NCI-H460 (cell line): Measurements from ENCODE around the gene WWC1. TPM values are rescaled to one million over a fixed set of nuclear protein-coding genes. Genes with fewer than 3 reads are reported as not detected.

ENCODE experiments used
- DNase-seq: peaks from one replicate; pipeline ENCODE4 v3.0.0-alpha.2; 2016; ENCODE audit warnings: low read depth; ENCODE audit errors: extremely low read depth
- total RNA-seq: library from RNA; depleted of rRNA; stranded (reverse); fragments of >200 nt; shearing (Covaris generic); gene quantifications from 2 replicates; pipeline ENCODE4 v1.2.3, GENCODE V29; 2014; rRNA removed

WWC1 gene
- total RNA-seq, 1 experiment from 2014 or later, result 19.0 TPM

DNA sequence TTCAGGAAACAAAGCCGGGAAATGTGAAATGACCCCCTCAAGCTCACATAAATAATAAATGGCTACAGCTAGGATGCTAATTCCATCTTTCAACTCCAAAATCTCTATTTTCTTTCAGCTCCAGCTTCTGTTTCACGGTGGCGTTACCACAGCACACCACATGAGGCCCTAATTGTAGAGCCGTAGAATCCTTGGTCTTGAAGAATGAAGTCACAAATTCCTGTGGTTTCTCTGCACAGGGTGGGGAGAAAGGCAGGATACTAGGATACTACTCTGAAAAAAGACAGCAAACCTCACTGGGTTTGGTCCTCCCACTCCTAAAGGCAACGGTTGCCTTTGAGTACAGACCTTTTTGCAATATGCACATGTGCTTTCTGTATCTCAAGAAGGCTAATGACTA is 180.9 kb downstream of the WWC1 start:
- no peak for DNase-seq

DNA sequence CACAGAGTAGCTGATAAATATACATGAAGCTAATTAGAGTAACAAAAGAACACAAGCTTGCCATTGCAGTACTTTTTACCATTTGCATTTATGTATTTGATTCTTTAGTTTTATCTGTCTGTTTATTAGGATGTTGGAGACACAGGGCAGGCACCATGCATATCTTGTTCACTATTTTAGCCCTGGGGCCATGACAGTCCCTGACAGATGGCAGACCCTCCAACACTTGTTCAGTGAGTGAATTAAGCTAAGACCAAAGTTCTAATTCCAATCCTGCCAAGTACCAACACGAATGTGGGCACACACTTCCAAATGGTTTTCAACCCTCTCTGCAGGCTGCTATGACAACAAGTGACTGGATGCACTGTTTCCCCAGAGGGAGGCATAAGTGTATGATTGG is 182.9 kb downstream of the WWC1 start:
- DNase-seq, result no peak

DNA sequence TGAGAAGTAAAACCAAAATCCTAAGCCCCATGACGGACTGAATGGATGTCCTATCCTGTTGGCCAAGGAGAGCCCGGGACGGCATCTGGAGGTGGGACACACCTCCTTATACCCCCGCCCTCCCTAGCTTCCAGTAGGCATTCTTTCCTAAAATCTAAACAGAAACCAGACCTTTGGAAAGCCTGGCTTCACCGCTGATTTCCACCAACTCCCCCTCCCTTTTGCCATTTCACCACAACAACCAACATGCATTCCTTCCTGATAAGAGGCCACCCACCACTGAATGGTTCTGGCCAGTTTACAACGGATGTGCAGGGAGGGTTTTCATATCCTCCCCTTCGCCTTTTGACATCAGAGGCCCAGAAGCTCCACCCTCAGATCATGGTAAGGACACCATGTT is 185.6 kb downstream of the WWC1 start:
- DNase-seq, result no peak

DNA sequence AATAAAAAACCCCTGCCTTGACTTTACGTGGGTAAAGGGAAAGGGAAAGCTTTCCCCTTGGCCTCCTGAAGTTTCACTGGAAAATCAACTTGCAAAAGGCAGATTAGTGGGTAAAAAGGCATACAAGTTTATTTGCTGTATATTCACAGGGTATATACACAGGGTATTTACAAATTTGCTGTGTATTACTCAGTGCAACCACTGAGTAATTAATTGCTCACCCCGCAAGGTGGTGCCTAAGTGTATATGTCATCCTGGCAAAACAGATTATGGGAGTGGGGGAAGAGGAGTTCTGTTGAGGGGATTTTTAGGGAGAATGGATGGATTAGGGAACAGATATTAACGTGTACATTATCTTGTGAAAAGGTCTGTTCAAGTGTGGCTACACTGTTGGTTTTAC is 187.7 kb downstream of the WWC1 start:
- no peak for DNase-seq

DNA sequence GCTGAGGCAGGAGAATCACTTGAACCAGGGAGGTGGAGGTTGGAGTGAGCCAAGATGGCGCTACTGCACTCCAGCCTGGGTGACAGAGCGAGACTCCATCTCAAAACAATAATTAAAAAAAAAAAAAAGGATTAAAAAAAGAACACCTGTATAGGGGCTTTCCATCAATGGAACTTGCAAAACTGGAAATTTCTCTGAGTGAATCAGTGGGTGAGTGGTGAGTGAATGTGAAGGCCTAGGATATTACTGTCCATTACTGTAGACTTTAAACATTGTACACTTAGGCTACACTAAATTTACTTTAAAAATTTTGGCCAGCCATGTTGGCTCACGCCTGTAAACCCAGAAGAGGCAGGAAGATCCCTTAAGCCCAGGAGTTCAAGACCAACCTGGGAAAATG is 189.2 kb downstream of the WWC1 start:
- DNase-seq, result no peak

DNA sequence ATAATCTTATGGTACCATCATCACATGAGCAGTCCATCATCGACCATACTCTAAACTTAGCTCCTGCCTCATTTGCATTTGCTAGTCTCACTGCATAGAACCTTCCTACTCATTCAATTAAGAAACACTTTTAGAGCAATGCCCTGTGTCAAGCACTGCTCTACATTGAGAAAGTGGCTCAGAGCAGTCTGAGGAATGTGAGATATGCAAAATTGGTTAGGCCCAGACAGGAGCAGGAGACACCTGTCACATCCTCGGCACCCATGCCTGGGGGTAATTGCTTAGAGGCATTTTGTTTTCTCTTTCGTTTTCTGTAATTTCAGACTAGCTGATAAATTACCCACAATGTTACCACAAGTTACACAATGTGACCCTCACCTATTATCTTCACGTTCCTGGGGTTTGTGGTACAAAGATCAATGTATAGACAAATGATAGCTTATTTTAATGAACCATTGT is 189.9 kb downstream of the WWC1 start:
- no peak for DNase-seq

DNA sequence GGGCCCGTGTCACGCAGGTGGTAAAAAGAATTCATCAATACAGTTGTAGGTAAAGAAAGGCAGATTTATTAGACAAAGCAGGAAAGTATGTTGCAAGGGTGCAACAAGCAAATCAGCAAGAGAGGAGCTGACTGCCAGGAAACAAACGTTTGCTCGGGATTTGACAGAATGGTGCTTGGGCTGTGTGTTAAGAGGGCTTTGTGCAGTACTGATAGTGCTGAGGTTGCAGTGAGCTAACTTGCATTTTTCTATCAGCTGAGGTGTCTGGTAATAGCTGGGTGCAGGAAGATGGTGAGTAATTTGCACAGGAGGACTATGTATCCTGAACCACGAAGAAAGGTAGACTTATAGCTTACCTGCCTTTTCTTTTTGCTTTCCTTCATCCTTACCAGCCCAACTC is 190.9 kb downstream of the WWC1 start:
- no peak for DNase-seq

DNA sequence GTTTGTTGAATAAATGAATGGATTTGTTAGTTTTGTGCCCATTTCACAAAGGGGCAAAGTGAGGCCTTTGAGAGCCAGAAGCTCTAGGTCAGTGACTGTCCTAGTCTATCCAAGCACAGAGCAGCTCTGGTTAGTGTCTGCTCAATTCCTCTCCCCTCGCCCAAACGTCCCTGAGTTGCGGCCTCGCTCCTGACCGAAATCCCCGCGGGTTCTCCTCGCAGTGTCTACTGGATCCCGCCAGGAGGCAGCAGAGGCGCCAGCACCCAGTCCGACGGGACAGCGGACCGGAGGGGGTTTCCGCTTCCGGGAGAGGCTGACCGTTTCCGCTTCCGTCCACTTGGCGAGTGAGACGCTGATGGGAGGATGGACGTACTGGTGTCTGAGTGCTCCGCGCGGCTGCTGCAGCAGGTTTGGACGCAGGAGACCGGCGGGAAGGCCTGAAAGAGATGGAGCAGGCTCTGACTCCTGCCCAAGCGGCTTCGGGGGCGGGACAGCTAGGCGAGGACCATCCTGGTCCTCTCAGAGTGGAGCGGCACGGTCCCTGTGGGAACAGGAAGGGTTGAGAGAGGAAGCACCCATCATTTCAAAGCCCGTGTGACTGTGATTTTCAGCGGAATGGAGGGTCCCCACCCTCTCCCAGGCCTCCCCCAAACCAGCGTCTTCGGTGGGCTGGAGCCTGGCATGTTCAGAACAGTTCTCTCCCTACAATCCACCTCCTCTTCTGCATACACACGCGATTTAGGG is 194.9 kb downstream of the WWC1 start, which contains the start of gene RARS1:
TSS of gene RARS1 (plus strand) at position 336 of the 744 bp plus-strand sequence. CDS start at position 364, 28 bp downstream.
- DNase-seq, result peak; percentile 92

DNA sequence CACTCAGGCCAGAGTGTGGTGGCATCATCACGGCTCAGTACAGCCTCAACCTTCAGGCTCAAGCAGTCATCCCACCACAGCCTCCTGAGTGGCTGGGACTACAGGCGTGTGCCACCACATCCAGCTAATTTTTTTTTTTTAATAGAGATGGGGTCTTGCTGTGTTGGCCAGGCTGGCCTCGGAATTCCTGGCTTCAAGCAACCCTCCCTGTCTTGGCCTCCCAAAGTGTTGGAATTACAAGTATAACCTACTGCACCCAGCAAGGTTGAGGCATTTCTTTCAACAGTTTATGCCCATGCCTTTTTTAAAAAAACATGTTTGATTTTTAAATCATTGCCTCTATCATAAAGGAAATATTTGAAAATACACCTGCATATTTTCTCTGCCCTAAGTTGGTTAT is 197.6 kb downstream of the WWC1 start:
- DNase-seq, result no peak

DNA sequence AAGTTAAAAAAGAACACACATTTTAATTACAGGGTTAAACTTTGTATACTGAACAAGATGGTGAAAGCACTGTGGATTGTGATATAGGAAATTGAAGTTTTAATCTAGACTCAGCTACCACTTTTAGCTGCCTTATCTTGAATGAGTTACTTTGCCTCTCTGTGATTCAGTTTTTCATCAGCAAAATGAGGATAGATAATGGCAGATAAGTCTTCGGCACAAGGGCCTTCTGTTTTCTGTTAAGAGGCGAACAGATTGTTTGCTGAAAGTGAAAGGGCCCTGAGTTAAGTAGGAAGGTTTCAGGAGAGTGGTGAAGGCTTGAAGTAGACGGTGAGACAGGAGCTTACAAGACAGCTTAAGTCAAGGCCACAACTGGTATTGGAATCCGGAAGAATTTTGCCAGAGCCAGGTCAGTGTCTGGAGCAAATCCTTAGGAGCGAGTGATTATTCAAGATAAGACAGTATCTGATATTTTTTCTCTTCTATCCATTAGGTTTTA is 202.7 kb downstream of the WWC1 start:
- no peak for DNase-seq

DNA sequence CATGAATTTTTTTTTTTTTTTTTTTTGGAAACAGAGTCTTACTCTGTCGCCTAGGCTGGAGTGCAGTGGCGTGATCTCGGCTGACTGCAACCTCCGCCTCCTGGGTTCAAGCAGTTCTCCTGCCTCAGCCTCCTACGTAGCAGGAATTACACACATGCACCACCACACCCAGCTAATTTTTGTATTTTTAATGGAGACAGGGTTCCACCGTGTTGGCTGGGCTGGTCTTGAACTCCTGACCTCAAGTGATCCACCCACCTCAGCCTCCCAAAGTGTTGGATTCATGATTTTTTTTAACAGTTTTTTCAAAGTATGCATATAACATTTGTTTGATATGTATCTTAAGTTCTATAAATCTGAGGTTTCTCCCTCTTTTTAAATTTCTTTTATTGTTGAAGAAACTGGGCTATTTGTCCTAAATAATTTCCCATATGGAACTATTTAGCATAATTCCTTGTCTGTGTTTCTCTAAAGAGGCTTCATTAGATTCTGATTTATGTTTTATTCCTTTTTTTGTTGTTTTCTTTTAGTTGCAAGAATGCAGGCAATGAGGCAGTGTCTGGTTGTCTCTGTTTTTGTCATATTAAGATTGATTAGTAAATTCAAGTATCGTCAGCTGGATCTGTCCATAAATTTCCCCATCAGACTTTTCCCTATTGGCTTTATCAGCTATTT is 211.3 kb downstream of the WWC1 start:
- no peak for DNase-seq

DNA sequence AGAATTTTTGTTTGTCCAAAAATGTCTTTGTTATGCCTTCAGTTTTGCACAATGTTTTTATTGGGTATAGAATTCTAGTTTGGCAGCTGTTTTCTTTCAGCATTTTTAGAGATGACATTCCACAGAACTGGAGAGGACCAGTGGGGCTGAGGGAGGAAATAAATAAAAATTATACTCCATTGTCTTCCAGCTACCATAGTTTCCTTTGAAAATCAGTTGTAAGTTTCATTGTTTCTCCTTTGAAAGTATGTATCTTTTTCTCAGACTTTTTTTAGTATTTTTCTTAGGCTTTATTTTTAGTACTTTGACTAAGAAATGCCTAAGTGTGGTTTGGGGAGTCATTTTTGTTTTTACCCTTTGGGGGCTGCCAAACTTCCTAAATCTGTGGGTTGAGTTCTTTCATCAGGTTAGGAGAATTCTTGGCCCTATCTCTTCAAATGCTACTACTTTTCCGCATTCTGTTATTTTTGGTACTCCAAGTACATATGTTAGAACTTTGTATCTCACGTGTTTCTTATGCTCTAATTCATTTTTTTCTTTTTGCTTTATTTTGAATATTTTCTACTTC is 222.5 kb downstream of the WWC1 start:
- no peak for DNase-seq

Other genes starting within 250 kb of the WWC1 start
- gene RARS1, start 194.8 kb downstream of the WWC1 start, total RNA-seq, result 155 and 165 TPM in 2 replicates
- 1.0 and 1.7 TPM in 2 replicates for gene FBLL1, start 237.7 kb downstream of the WWC1 start, total RNA-seq